ENCODE results near the gene EVA1C. TPM values are rescaled to one million over a fixed set of nuclear protein-coding genes. Genes with fewer than 3 reads are reported as not detected.

EVA1C gene
- total and polyA plus RNA-seq, 2 donors (not counting 3 experiments of a cell fraction or from before 2014, with no cell fraction given): 22.8 to 38.6 TPM

DNA sequence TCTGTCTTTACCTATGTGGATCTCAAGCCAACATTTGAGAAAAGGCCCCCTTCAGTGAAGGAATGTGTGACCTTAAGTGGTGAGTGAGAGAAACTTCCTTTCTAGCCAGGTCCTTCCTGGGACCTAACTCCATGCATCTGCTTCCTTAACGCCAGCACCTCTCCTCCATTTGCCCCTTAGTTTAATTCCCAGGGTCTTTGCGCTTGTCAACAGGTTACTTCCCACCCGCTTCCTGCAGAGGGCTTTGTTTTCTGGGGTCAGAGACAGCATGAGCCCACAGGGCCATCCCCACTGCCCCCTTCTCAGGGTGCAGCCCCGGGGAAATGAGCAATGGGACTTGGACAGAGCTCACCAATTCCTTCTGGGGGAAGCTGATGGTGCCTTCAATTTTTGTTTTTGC lies 54.8 kb downstream of the EVA1C start:
- Histone ChIP-seq H3K9me3 (replicated peaks; ENCODE audit: control insufficient read depth, insufficient read depth, low read length) (no peaks in the 10 kb centered on the region), H2AFZ (ENCODE audit: low read depth, low read length) (no peak overlapping the region), H3K36me3 (ENCODE audit: control insufficient read depth in 2 of 2, extremely low read depth in 1 of 2, insufficient read depth in 2 of 2, low read length in 2 of 2) (peaks cover 3 to 4% of the 10 kb centered on the region in 2 experiments), H3K4me3 (replicated peaks in 1 of 3; ENCODE audit: insufficient read depth in 1 of 3, low read depth in 1 of 3, low read length in 3 of 3) (no peak overlapping the region), H3K4me1 (ENCODE audit: control insufficient read depth, extremely low read depth, insufficient read depth, low read length) (peaks cover 24% of the 10 kb centered on the region), H3K9ac (replicated peaks; ENCODE audit: extremely low read depth, insufficient read depth, low read length) (no peak overlapping the region), H3K9me1 (replicated peaks; ENCODE audit: control insufficient read depth, extremely low read depth, insufficient read depth, low read length) (no peaks in the 10 kb centered on the region), H3K79me2 (ENCODE audit: control insufficient read depth, insufficient read depth, low read length) (peaks cover 7% of the 10 kb centered on the region), H4K20me1 (replicated peaks; ENCODE audit: control insufficient read depth, extremely low read depth, insufficient read depth, low read length) (no peaks in the 10 kb centered on the region), H3K4me2 (ENCODE audit: insufficient read depth, low read length) (no peak overlapping the region), H3K27me3 (ENCODE audit: control insufficient read depth in 2 of 2, insufficient read depth in 2 of 2, low read length in 2 of 2) (no peaks in the 10 kb centered on the region), H3K27ac (ENCODE audit: insufficient read depth, low read depth, low read length) (no peak overlapping the region)
- no peak for TF ChIP-seq MYC (IDR thresholded peaks at IDR 0.05; ENCODE audit: low read depth, low read length)
- no peak for TF ChIP-seq GATA2 (IDR thresholded peaks at IDR 0.05; ENCODE audit: insufficient read depth, insufficient read length, low read depth, low read length)
- TF ChIP-seq POLR2A (IDR thresholded peaks at IDR 0.05; ENCODE audit: low read depth, low read length): no peak
- TF ChIP-seq JUN (IDR thresholded peaks at IDR 0.05; ENCODE audit: borderline replicate concordance, insufficient read depth, insufficient read length, low read depth): no peak
- TF ChIP-seq, protein P1, sequence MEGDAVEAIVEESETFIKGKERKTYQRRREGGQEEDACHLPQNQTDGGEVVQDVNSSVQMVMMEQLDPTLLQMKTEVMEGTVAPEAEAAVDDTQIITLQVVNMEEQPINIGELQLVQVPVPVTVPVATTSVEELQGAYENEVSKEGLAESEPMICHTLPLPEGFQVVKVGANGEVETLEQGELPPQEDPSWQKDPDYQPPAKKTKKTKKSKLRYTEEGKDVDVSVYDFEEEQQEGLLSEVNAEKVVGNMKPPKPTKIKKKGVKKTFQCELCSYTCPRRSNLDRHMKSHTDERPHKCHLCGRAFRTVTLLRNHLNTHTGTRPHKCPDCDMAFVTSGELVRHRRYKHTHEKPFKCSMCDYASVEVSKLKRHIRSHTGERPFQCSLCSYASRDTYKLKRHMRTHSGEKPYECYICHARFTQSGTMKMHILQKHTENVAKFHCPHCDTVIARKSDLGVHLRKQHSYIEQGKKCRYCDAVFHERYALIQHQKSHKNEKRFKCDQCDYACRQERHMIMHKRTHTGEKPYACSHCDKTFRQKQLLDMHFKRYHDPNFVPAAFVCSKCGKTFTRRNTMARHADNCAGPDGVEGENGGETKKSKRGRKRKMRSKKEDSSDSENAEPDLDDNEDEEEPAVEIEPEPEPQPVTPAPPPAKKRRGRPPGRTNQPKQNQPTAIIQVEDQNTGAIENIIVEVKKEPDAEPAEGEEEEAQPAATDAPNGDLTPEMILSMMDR (IDR thresholded peaks at IDR 0.05; ENCODE audit: extremely low read depth in 1 of 2, insufficient read depth in 1 of 2, low read depth in 1 of 2, low read length in 2 of 2): no peak
- TF ChIP-seq FOS (IDR thresholded peaks at IDR 0.05; ENCODE audit: borderline replicate concordance, insufficient read depth, low read length): no peak
- TF ChIP-seq EZH2 (IDR thresholded peaks at IDR 0.05; ENCODE audit: borderline replicate concordance, low read depth, low read length, severe bottlenecking): no peak
- TF ChIP-seq POLR2AphosphoS5 (IDR thresholded peaks at IDR 0.05; ENCODE audit: insufficient read depth, low read depth, low read length): no peak
- DNase-seq (ENCODE audit: low read depth, low spot score) (no peak), FAIRE-seq (no peak)
- ChIA-PET CTCF (interaction anchor here (1.1 to 1.5 kb wide), 3 partner anchors 8 to 17 kb away, joined by 3 to 4 read pairs (median 3); no protein-coding TSS in a partner anchor), POLR2A (no interaction called here)
- dilution Hi-C loops (cut with MboI; ENCODE audit: extremely low pct_ligation_motif_present, low sequenced_read_pairs) (no loop called here), intact Hi-C loops (cut with micrococcal nuclease) (no loop called here)
- BruUV-seq (replicated peaks): no TSS peak

All from endothelial cell of umbilical vein (primary cell).